Activated CD4-positive, alpha-beta memory T cell treated with anti-CD3 and anti-CD28 coated beads, Interleukin-2, amount 10 ng/mL, durations not matched to agents 7 days and 5 days (primary cell): Measurements from ENCODE around the gene CNOT11. TPM values are rescaled to one million over a fixed set of nuclear protein-coding genes. Genes with fewer than 3 reads are reported as not detected.

Experiments
- CTCF ChIA-PET: fragments of 350-600 bp; sonication (Branson Sonifier 250); formaldehyde crosslinking; loops from one replicate; lab custom pipeline; 2021; ENCODE audit warnings: antibody characterized with exemption, inconsistent platforms; lab: Charles Lee
- POLR2A ChIA-PET: fragments of 350-600 bp; sonication (Branson Sonifier 250); formaldehyde crosslinking; loops from one replicate; lab custom pipeline; 2021; ENCODE audit warnings: antibody characterized with exemption; lab: Charles Lee
- DNase-seq: peaks from one replicate; pipeline ENCODE4 v3.0.0-alpha.2; 2020
- H3K27ac Mint-ChIP-seq: one replicate; pipeline ENCODE4 v1.8.0; 2021; ENCODE audit warnings: mild to moderate bottlenecking, mixed read lengths
- H3K27me3 Mint-ChIP-seq: one replicate; pipeline ENCODE4 v1.8.0; 2021; ENCODE audit warnings: mixed read lengths
- H3K36me3 Mint-ChIP-seq: one replicate; pipeline ENCODE4 v1.8.0; 2021; ENCODE audit warnings: low read depth, mixed read lengths
- H3K4me1 Mint-ChIP-seq: one replicate; pipeline ENCODE4 v1.8.0; 2021; ENCODE audit warnings: mixed read lengths
- H3K4me3 Mint-ChIP-seq: one replicate; pipeline ENCODE4 v1.8.0; 2021; ENCODE audit warnings: mild to moderate bottlenecking, mixed read lengths
- H3K9me3 Mint-ChIP-seq: one replicate; pipeline ENCODE4 v1.8.0; 2021; ENCODE audit warnings: mixed read lengths
- total RNA-seq, 2 experiments: library from RNA; stranded (reverse); gene quantifications; one replicate each; pipeline ENCODE4 v1.2.3, GENCODE V29; 2021

Gene CNOT11
- total RNA-seq, 2 experiments from 2014 or later: 60.3 to 65.9 TPM

GRCh38 chr2:101290711-101291110 lies 38.0 kb downstream of the CNOT11 start:
- Mint-ChIP-seq H3K36me3 (peaks cover 63% of the 10 kb centered on the region), H3K4me1 (peaks cover 17% of the 10 kb centered on the region), H3K4me3 (no peak overlapping the region), H3K27me3 (no peaks in the 10 kb centered on the region), H3K27ac (no peak overlapping the region), H3K9me3 (no peaks in the 10 kb centered on the region)
- ChIA-PET CTCF (interaction anchor here (0.7 kb wide), 1 partner anchor 319 kb away, joined by 3 read pairs; no protein-coding TSS in a partner anchor), POLR2A (no interaction called here)
- DNase-seq: no peak

- Mint-ChIP-seq H3K27me3 (no peaks in the 10 kb centered on the region), H3K9me3 (no peaks in the 10 kb centered on the region), H3K36me3 (peaks cover 59% of the 10 kb centered on the region), H3K4me3 (no peak overlapping the region), H3K4me1 (peaks cover 27% of the 10 kb centered on the region), H3K27ac (no peak overlapping the region)
- DNase-seq: no peak
- ChIA-PET CTCF (no interaction called here), POLR2A (no interaction called here)
Observed at GRCh38 chr2:101291973-101292372, 39.3 kb downstream of the CNOT11 start.

GRCh38 chr2:101293544-101293943 lies 40.9 kb downstream of the CNOT11 start:
- Mint-ChIP-seq H3K27ac (no peak overlapping the region), H3K27me3 (no peaks in the 10 kb centered on the region), H3K9me3 (no peaks in the 10 kb centered on the region), H3K4me3 (no peak overlapping the region), H3K36me3 (peaks cover 58% of the 10 kb centered on the region), H3K4me1 (peaks cover 37% of the 10 kb centered on the region)
- ChIA-PET POLR2A (interaction anchor here (1.0 to 1.1 kb wide), 3 partner anchors 14 to 40 kb away, joined by 3 read pairs; no protein-coding TSS in a partner anchor), CTCF (interaction anchor here (0.9 to 1.7 kb wide), 3 partner anchors 12 to 93 kb away, joined by 3 to 5 read pairs (median 4); partner anchors contain the start of gene CREG2)
- DNase-seq: no peak

- ChIA-PET CTCF (no interaction called here), POLR2A (interaction anchor here (1.0 kb wide), 1 partner anchor 12 kb away, joined by 3 read pairs; no protein-coding TSS in a partner anchor)
- Mint-ChIP-seq H3K27me3 (no peaks in the 10 kb centered on the region), H3K4me1 (peaks cover 46% of the 10 kb centered on the region), H3K4me3 (no peak overlapping the region), H3K36me3 (peaks cover 65% of the 10 kb centered on the region), H3K27ac (no peak overlapping the region), H3K9me3 (no peaks in the 10 kb centered on the region)
- DNase-seq: no peak
Observed at GRCh38 chr2:101294861-101295260, 42.2 kb downstream of the CNOT11 start.

GRCh38 chr2:101295895-101296294 lies 43.2 kb downstream of the CNOT11 start:
- no peak for DNase-seq
- Mint-ChIP-seq H3K27me3 (no peaks in the 10 kb centered on the region), H3K9me3 (no peaks in the 10 kb centered on the region), H3K4me3 (no peak overlapping the region), H3K27ac (no peak overlapping the region), H3K4me1 (peaks cover 50% of the 10 kb centered on the region), H3K36me3 (peaks cover 67% of the 10 kb centered on the region)
- ChIA-PET CTCF (interaction anchor here (0.5 to 1.5 kb wide), 2 partner anchors 46 to 90 kb away, joined by 3 to 4 read pairs; no protein-coding TSS in a partner anchor), POLR2A (interaction anchor here (0.6 kb wide), 1 partner anchor 43 kb away, joined by 3 read pairs; the partner anchor contains the start of gene CNOT11)

GRCh38 chr2:101296371-101296770 lies 43.7 kb downstream of the CNOT11 start:
- CTCF ChIA-PET: interaction anchor here (1.5 kb wide), 1 partner anchor 46 kb away, joined by 4 read pairs; no protein-coding TSS in a partner anchor

GRCh38 chr2:101297383-101297782 lies 44.7 kb downstream of the CNOT11 start:
- peaks cover 62% of the 10 kb centered on the region for H3K4me1 Mint-ChIP-seq
- ChIA-PET CTCF (interaction anchor here (1.5 kb wide), 1 partner anchor 45 kb away, joined by 4 read pairs; no protein-coding TSS in a partner anchor), POLR2A (no interaction called here)
- no peaks in the 10 kb centered on the region for H3K27me3 Mint-ChIP-seq
- H3K27ac Mint-ChIP-seq: no peak overlapping the region
- H3K4me3 Mint-ChIP-seq: no peak overlapping the region
- H3K9me3 Mint-ChIP-seq: no peaks in the 10 kb centered on the region
- no peak for DNase-seq
- peaks cover 74% of the 10 kb centered on the region for H3K36me3 Mint-ChIP-seq

More at GRCh38 chr2:101296371-101296770, 43.7 kb downstream of the CNOT11 start:
- no peak overlapping the region for H3K27ac Mint-ChIP-seq
- POLR2A ChIA-PET: interaction anchor here (0.6 kb wide), 1 partner anchor 44 kb away, joined by 3 read pairs; the partner anchor contains the start of gene CNOT11
- DNase-seq: no peak
- H3K27me3 Mint-ChIP-seq: no peaks in the 10 kb centered on the region
- H3K9me3 Mint-ChIP-seq: no peaks in the 10 kb centered on the region
- H3K4me3 Mint-ChIP-seq: no peak overlapping the region
- peaks cover 69% of the 10 kb centered on the region for H3K36me3 Mint-ChIP-seq
- peaks cover 52% of the 10 kb centered on the region for H3K4me1 Mint-ChIP-seq

GRCh38 chr2:101299604-101300003 lies 46.9 kb downstream of the CNOT11 start:
- Mint-ChIP-seq H3K27me3 (no peaks in the 10 kb centered on the region), H3K4me1 (peaks cover 76% of the 10 kb centered on the region), H3K27ac (peak overlapping the region; percentile 12), H3K4me3 (no peak overlapping the region), H3K9me3 (no peaks in the 10 kb centered on the region), H3K36me3 (peaks cover 73% of the 10 kb centered on the region)
- CTCF ChIA-PET: interaction anchor here (1.5 kb wide), 2 partner anchors 23 to 43 kb away, joined by 4 to 5 read pairs; no protein-coding TSS in a partner anchor
- DNase-seq: no peak
- POLR2A ChIA-PET: interaction anchor here (0.9 to 1.6 kb wide), 3 partner anchors 9 to 47 kb away, joined by 3 to 4 read pairs (median 4); partner anchors contain the start of genes CNOT11 and RNF149

- POLR2A ChIA-PET: interaction anchor here (0.9 to 1.6 kb wide), 3 partner anchors 8 to 47 kb away, joined by 3 to 4 read pairs (median 4); partner anchors contain the start of genes CNOT11 and RNF149
- no peak for DNase-seq
- Mint-ChIP-seq H3K27ac (no peak overlapping the region), H3K4me1 (peaks cover 78% of the 10 kb centered on the region), H3K27me3 (no peaks in the 10 kb centered on the region), H3K4me3 (no peak overlapping the region), H3K36me3 (peaks cover 72% of the 10 kb centered on the region), H3K9me3 (no peaks in the 10 kb centered on the region)
- CTCF ChIA-PET: interaction anchor here (1.5 kb wide), 2 partner anchors 23 to 42 kb away, joined by 4 to 5 read pairs; no protein-coding TSS in a partner anchor
Observed at GRCh38 chr2:101300164-101300563, 47.5 kb downstream of the CNOT11 start.

GRCh38 chr2:101300836-101301235 lies 48.1 kb downstream of the CNOT11 start:
- Mint-ChIP-seq H3K9me3 (no peaks in the 10 kb centered on the region), H3K4me3 (no peak overlapping the region), H3K27ac (no peak overlapping the region), H3K4me1 (peaks cover 82% of the 10 kb centered on the region), H3K27me3 (no peaks in the 10 kb centered on the region), H3K36me3 (peaks cover 77% of the 10 kb centered on the region)
- ChIA-PET POLR2A (interaction anchor here (1.0 kb wide), 1 partner anchor 33 kb away, joined by 3 read pairs; no protein-coding TSS in a partner anchor), CTCF (interaction anchor here (1.5 kb wide), 1 partner anchor 22 kb away, joined by 5 read pairs; no protein-coding TSS in a partner anchor)
- DNase-seq: no peak

- ChIA-PET POLR2A (interaction anchor here (1.0 kb wide), 1 partner anchor 48 kb away, joined by 4 read pairs; no protein-coding TSS in a partner anchor), CTCF (interaction anchor here (1.5 to 1.8 kb wide), 2 partner anchors 29 to 85 kb away, joined by 4 to 5 read pairs; partner anchors contain the start of gene CREG2)
- no peak for DNase-seq
- H3K4me3 Mint-ChIP-seq: no peak overlapping the region
- peaks cover 80% of the 10 kb centered on the region for H3K4me1 Mint-ChIP-seq
- peaks cover 81% of the 10 kb centered on the region for H3K36me3 Mint-ChIP-seq
- no peak overlapping the region for H3K27ac Mint-ChIP-seq
- no peaks in the 10 kb centered on the region for H3K9me3 Mint-ChIP-seq
- H3K27me3 Mint-ChIP-seq: no peaks in the 10 kb centered on the region
Observed at GRCh38 chr2:101302016-101302415, 49.3 kb downstream of the CNOT11 start.

- ChIA-PET CTCF (interaction anchor here (0.7 to 2.0 kb wide), 4 partner anchors 31 to 70 kb away, joined by 3 to 6 read pairs (median 4); no protein-coding TSS in a partner anchor), POLR2A (interaction anchor here (0.7 to 1.5 kb wide), 3 partner anchors 26 to 50 kb away, joined by 3 to 6 read pairs (median 3); no protein-coding TSS in a partner anchor)
- H3K27ac Mint-ChIP-seq: no peak overlapping the region
- H3K27me3 Mint-ChIP-seq: no peaks in the 10 kb centered on the region
- H3K4me3 Mint-ChIP-seq: peak overlapping the region; percentile 100
- DNase-seq: no peak
- H3K36me3 Mint-ChIP-seq: peaks cover 77% of the 10 kb centered on the region
- no peaks in the 10 kb centered on the region for H3K9me3 Mint-ChIP-seq
- H3K4me1 Mint-ChIP-seq: peaks cover 71% of the 10 kb centered on the region
Observed at GRCh38 chr2:101303688-101304087, 51.0 kb downstream of the CNOT11 start.

- ChIA-PET POLR2A (interaction anchor here (1.4 to 2.8 kb wide), 3 partner anchors 23 to 52 kb away, joined by 5 to 64 read pairs (median 25); partner anchors contain the start of gene CNOT11), CTCF (interaction anchor here (1.1 kb wide), 1 partner anchor 37 kb away, joined by 4 read pairs; no protein-coding TSS in a partner anchor)
- Mint-ChIP-seq H3K4me1 (peaks cover 72% of the 10 kb centered on the region), H3K27ac (peak overlapping the region; percentile 97), H3K27me3 (no peaks in the 10 kb centered on the region), H3K9me3 (no peaks in the 10 kb centered on the region), H3K4me3 (peak overlapping the region; percentile 100), H3K36me3 (peaks cover 64% of the 10 kb centered on the region)
- DNase-seq: no peak
Observed at GRCh38 chr2:101305035-101305434, 52.3 kb downstream of the CNOT11 start.
